ENCODE measurements around the gene ARL6IP1. TPM values are rescaled to one million over a fixed set of nuclear protein-coding genes. Genes with fewer than 3 reads are reported as not detected.

ARL6IP1 gene
- total RNA-seq, 4 donors from 2014 or later: 68.7 to 337 (median 107) TPM

GRCh38 chr16:18832006-18832405 lies 30.7 kb upstream of the ARL6IP1 start:
- Histone ChIP-seq H3K36me3 (no peaks in the 10 kb centered on the region), H3K27ac (no peak overlapping the region), H3K9me3 (no peaks in the 10 kb centered on the region), H3K4me1 (no peaks in the 10 kb centered on the region), H3K4me3 (no peak overlapping the region), H3K27me3 (no peaks in the 10 kb centered on the region)
- intact Hi-C loops (cut with DNase I; ENCODE audit: low total_unique reads): no loop called here
- DNase-seq: no peak
- no peak for TF ChIP-seq CTCF (IDR thresholded peaks at IDR 0.05)
- no peak for TF ChIP-seq POLR2A (IDR thresholded peaks at IDR 0.05)

- H3K27me3 ChIP-seq: no peaks in the 10 kb centered on the region
- no peaks in the 10 kb centered on the region for H3K36me3 ChIP-seq
- TF ChIP-seq CTCF (IDR thresholded peaks at IDR 0.05): no peak
- no peak overlapping the region for H3K4me3 ChIP-seq
- H3K27ac ChIP-seq: no peak overlapping the region
- DNase-seq: no peak
- H3K4me1 ChIP-seq: no peaks in the 10 kb centered on the region
- H3K9me3 ChIP-seq: no peaks in the 10 kb centered on the region
- intact Hi-C loops (cut with DNase I; ENCODE audit: low total_unique reads): no loop called here
Measured at GRCh38 chr16:18829251-18829650, 27.9 kb upstream of the ARL6IP1 start.

- no peak overlapping the region for H3K27ac ChIP-seq
- TF ChIP-seq POLR2A (IDR thresholded peaks at IDR 0.05) (no peak), CTCF (IDR thresholded peaks at IDR 0.05) (no peak)
- intact Hi-C loops (cut with DNase I; ENCODE audit: low total_unique reads): no loop called here
- no peak for DNase-seq
- no peaks in the 10 kb centered on the region for H3K4me1 ChIP-seq
- H3K36me3 ChIP-seq: no peaks in the 10 kb centered on the region
- H3K4me3 ChIP-seq: no peak overlapping the region
- H3K27me3 ChIP-seq: no peaks in the 10 kb centered on the region
- H3K9me3 ChIP-seq: no peaks in the 10 kb centered on the region
Measured at GRCh38 chr16:18827890-18828289, 26.5 kb upstream of the ARL6IP1 start.

- H3K4me1 ChIP-seq: no peaks in the 10 kb centered on the region
- intact Hi-C loops (cut with DNase I; ENCODE audit: low total_unique reads): no loop called here
Measured at GRCh38 chr16:18816286-18816685, 14.9 kb upstream of the ARL6IP1 start.

GRCh38 chr16:18811925-18812324 lies 10.6 kb upstream of the ARL6IP1 start:
- DNase-seq: no peak
- Histone ChIP-seq H3K4me3 (no peak overlapping the region), H3K4me1 (no peaks in the 10 kb centered on the region), H3K27me3 (no peaks in the 10 kb centered on the region), H3K9me3 (no peaks in the 10 kb centered on the region), H3K27ac (no peak overlapping the region), H3K36me3 (peaks cover 0 to 4% of the 10 kb centered on the region in 2 donors)
- intact Hi-C loops (cut with DNase I; ENCODE audit: low total_unique reads): no loop called here
- TF ChIP-seq POLR2A (IDR thresholded peaks at IDR 0.05) (no peak), CTCF (IDR thresholded peaks at IDR 0.05) (no peak)

More at GRCh38 chr16:18816286-18816685, 14.9 kb upstream of the ARL6IP1 start:
- no peak overlapping the region for H3K27ac ChIP-seq
- H3K27me3 ChIP-seq: no peaks in the 10 kb centered on the region
- H3K4me3 ChIP-seq: no peak overlapping the region
- peaks cover 0 to under 1% of the 10 kb centered on the region in 2 donors for H3K36me3 ChIP-seq
- DNase-seq: no peak
- TF ChIP-seq CTCF (IDR thresholded peaks at IDR 0.05): no peak
- TF ChIP-seq POLR2A (IDR thresholded peaks at IDR 0.05): no peak
- no peaks in the 10 kb centered on the region for H3K9me3 ChIP-seq

Data from uterus (tissue), 4 donors.